Measurements from ENCODE around the gene ECHS1. TPM values are rescaled to one million over a fixed set of nuclear protein-coding genes. Genes with fewer than 3 reads are reported as not detected.
"Not testable (repeated sequence)": the region's sequence is repeated elsewhere in the genome, so short reads cannot be mapped to it uniquely, and the experiment has no call there.

Gene ECHS1
- total RNA-seq, 1 experiment from 2014 or later, result 90.7 TPM

DNA sequence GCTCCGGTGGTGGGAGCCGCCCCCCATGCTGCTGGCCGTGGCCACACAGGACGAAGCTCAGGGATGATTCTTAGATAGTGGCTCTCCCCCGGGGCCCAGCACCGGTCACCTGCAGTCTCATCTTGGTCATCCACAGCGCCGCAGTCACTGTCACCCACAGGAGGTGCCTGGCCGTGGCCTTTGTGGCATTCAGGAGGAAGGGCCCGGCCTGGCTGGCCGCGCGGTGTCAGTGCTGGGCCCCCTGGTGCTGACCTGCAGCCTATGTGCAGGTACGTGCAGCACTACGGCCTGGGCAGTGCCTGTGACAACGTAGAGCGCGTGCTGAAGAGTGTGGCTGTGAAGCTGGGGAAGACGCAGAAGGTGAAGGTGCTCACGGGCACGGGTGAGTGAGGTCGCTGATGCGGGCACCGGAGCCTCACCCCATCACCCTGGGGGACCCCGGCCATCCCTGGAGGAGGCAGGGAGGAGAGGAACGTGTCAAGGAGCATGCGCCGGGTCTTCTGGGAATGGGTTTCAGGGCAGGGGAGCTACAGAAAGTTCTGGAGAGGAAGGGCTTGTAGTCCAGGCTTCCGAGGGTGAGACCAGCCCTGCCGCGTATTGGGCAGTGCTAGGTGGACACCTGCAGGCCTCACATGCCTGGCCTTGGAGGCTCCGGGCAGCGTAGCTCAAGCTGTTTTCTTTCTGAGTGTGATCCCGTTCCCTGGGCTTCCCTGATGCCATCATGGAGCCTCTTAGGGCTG, 46.2 kb upstream of the ECHS1 start:
- BruUV-seq (replicated peaks), result no TSS peak
- TF ChIP-seq EZH2 (IDR thresholded peaks at IDR 0.05; ENCODE audit: low read depth), result no peak
- TF ChIP-seq, protein P1, sequence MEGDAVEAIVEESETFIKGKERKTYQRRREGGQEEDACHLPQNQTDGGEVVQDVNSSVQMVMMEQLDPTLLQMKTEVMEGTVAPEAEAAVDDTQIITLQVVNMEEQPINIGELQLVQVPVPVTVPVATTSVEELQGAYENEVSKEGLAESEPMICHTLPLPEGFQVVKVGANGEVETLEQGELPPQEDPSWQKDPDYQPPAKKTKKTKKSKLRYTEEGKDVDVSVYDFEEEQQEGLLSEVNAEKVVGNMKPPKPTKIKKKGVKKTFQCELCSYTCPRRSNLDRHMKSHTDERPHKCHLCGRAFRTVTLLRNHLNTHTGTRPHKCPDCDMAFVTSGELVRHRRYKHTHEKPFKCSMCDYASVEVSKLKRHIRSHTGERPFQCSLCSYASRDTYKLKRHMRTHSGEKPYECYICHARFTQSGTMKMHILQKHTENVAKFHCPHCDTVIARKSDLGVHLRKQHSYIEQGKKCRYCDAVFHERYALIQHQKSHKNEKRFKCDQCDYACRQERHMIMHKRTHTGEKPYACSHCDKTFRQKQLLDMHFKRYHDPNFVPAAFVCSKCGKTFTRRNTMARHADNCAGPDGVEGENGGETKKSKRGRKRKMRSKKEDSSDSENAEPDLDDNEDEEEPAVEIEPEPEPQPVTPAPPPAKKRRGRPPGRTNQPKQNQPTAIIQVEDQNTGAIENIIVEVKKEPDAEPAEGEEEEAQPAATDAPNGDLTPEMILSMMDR (conservative IDR thresholded peaks at IDR 0.05), result no peak
- Histone ChIP-seq H3K79me2 (ENCODE audit: low read depth) (no peaks in the 10 kb centered on the region), H2AFZ (no peak overlapping the region), H3K27ac (no peak overlapping the region), H3K36me3 (ENCODE audit: low read depth) (no peaks in the 10 kb centered on the region), H3K4me2 (no peak overlapping the region), H3K27me3 (ENCODE audit: insufficient read depth, low read depth) (no peaks in the 10 kb centered on the region), H3K4me1 (replicated peaks; ENCODE audit: insufficient read depth) (no peaks in the 10 kb centered on the region), H4K20me1 (ENCODE audit: insufficient read depth) (no peaks in the 10 kb centered on the region), H3K9me3 (ENCODE audit: insufficient read depth, low read depth) (no peaks in the 10 kb centered on the region), H3F3A (ENCODE audit: insufficient read depth, low read depth) (no peaks in the 10 kb centered on the region), H3K4me3 (no peak overlapping the region), H3K9me2 (ENCODE audit: insufficient read depth) (no peaks in the 10 kb centered on the region)
- ChIA-PET CTCF (no interaction called here), POLR2A (ENCODE audit: unreplicated experiment) (no interaction called here)
- no peak for DNase-seq
- intact Hi-C loops (cut with micrococcal nuclease; ENCODE audit: unreplicated experiment), result no loop called here

DNA sequence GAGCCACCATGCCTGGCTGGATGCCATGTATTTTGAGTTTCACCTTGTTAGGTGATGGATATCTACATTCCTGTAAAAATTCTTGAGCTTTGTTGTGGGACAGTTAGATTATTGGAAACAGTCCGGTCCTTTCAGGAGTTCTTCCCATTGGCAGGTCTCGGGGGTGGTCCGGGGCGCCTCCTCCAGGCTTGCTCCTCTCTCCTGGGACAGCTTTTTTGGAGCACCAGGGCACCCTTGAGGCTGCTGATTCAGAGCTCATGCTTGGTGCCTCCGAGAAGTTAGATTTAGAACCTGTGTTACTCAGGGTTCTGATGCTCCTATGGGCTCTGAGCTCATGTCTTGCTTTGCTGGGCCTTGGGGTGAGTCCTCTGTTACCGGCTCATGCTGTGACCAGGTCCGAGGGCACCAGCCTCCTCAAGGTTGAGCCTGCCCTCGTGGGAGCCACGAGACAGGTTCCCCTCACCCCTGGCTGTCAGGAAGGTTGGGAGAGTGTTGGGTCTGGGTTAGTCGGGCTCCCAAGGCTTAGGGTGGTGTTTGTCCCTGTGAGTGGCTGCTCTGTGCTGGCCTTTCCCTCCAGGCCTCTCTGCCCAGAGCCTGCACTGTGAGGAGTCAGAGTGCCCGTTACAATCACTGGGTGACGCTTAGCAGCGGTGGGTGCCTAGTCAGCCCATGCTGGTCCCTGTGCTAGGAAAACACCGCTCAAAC, 45.3 kb upstream of the ECHS1 start:
- Histone ChIP-seq H4K20me1 (ENCODE audit: insufficient read depth) (no peaks in the 10 kb centered on the region), H3K9me2 (ENCODE audit: insufficient read depth) (no peaks in the 10 kb centered on the region), H3K4me3 (no peak overlapping the region), H3K4me2 (no peak overlapping the region), H3F3A (ENCODE audit: insufficient read depth, low read depth) (no peaks in the 10 kb centered on the region), H3K79me2 (ENCODE audit: low read depth) (no peaks in the 10 kb centered on the region), H3K36me3 (ENCODE audit: low read depth) (no peaks in the 10 kb centered on the region), H3K27ac (no peak overlapping the region), H3K4me1 (replicated peaks; ENCODE audit: insufficient read depth) (no peaks in the 10 kb centered on the region), H2AFZ (no peak overlapping the region), H3K9me3 (ENCODE audit: insufficient read depth, low read depth) (no peaks in the 10 kb centered on the region), H3K27me3 (ENCODE audit: insufficient read depth, low read depth) (no peaks in the 10 kb centered on the region)
- TF ChIP-seq EZH2 (IDR thresholded peaks at IDR 0.05; ENCODE audit: low read depth), result no peak
- TF ChIP-seq, protein P1 (conservative IDR thresholded peaks at IDR 0.05), result no peak
- no TSS peak for BruUV-seq (replicated peaks)
- ChIA-PET CTCF (no interaction called here), POLR2A (ENCODE audit: unreplicated experiment) (no interaction called here)
- intact Hi-C loops (cut with micrococcal nuclease; ENCODE audit: unreplicated experiment), result no loop called here
- DNase-seq, result no peak

DNA sequence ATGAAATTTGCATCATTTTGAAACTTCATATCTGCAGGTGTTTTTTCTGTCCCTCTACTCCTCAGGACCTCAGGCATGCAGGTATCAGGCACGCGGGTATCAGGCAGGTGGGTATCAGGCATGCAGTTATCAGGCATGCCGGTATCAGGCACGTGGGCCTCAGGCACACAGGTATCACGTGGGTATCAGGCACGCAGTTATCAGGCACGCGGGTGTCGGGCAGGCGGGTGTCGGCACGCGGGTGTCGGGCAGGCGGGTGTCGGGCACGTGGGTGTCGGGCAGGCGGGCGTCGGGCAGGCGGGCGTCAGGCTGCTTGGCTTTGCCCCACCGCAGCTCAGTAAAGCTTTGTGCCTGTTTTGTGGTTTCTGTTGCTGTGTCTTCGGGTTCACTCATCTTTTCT, 42.6 kb upstream of the ECHS1 start:
- Histone ChIP-seq H3K27ac (no peak overlapping the region), H3K79me2 (ENCODE audit: low read depth) (no peaks in the 10 kb centered on the region), H3K9me2 (ENCODE audit: insufficient read depth) (no peaks in the 10 kb centered on the region), H3K36me3 (ENCODE audit: low read depth) (peaks cover 14% of the 10 kb centered on the region), H2AFZ (no peak overlapping the region), H3K4me3 (no peak overlapping the region), H3K9me3 (ENCODE audit: insufficient read depth, low read depth) (peaks cover 4% of the 10 kb centered on the region; the same call in 1 of the 2 replicates), H4K20me1 (ENCODE audit: insufficient read depth) (no peaks in the 10 kb centered on the region), H3K27me3 (ENCODE audit: insufficient read depth, low read depth) (no peaks in the 10 kb centered on the region), H3K4me2 (no peak overlapping the region), H3F3A (ENCODE audit: insufficient read depth, low read depth) (no peaks in the 10 kb centered on the region), H3K4me1 (replicated peaks; ENCODE audit: insufficient read depth) (no peaks in the 10 kb centered on the region)
- no peak for DNase-seq
- intact Hi-C loops (cut with micrococcal nuclease; ENCODE audit: unreplicated experiment), result no loop called here
- ChIA-PET POLR2A (ENCODE audit: unreplicated experiment) (no interaction called here), CTCF (no interaction called here)
- TF ChIP-seq, protein P1 (conservative IDR thresholded peaks at IDR 0.05), result no peak
- no peak for TF ChIP-seq EZH2 (IDR thresholded peaks at IDR 0.05; ENCODE audit: low read depth)
- BruUV-seq (replicated peaks), result no TSS peak

DNA sequence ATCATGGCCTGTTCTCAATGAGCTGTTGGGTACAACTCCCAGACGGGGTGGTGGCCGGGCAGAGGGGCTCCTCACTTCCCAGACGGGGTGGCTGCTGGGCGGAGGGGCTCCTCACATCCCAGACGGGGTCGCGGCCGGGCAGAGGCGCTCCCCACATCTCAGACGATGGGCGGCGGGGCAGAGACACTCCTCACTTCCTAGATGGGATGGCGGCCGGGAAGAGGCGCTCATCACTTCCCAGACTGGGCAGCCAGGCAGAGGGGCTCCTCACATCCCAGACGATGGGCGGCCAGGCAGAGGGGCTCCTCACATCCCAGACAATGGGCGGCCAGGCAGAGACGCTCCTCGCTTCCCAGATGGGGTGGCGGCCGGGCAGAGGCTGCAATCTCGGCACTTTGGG, 41.2 kb upstream of the ECHS1 start:
- H3K79me2 ChIP-seq (ENCODE audit: low read depth); H3K4me2 ChIP-seq; DNase-seq; H2AFZ ChIP-seq; H4K20me1 ChIP-seq (ENCODE audit: insufficient read depth); intact Hi-C loops (cut with micrococcal nuclease; ENCODE audit: unreplicated experiment); H3K27me3 ChIP-seq (ENCODE audit: insufficient read depth, low read depth); POLR2A ChIA-PET (ENCODE audit: unreplicated experiment); H3K4me3 ChIP-seq; BruUV-seq (replicated peaks); H3F3A ChIP-seq (ENCODE audit: insufficient read depth, low read depth); CTCF ChIA-PET; H3K27ac ChIP-seq; H3K4me1 ChIP-seq (replicated peaks; ENCODE audit: insufficient read depth); H3K9me3 ChIP-seq (ENCODE audit: insufficient read depth, low read depth); H3K9me2 ChIP-seq (ENCODE audit: insufficient read depth): not testable (repeated sequence)
- H3K36me3 ChIP-seq (ENCODE audit: low read depth), result peaks cover 18% of the 10 kb centered on the region
